ENCODE results near the gene DNAH10.

Gene DNAH10

GRCh38 chr12:123839826-123840225, 77.7 kb downstream of the DNAH10 start:
- no peak overlapping the region for H3K27ac Mint-ChIP-seq
- no peak overlapping the region for H3K4me3 Mint-ChIP-seq
- peaks cover 10% of the 10 kb centered on the region for H3K9me3 Mint-ChIP-seq
- H3K4me1 Mint-ChIP-seq, result no peaks in the 10 kb centered on the region
- H3K27me3 Mint-ChIP-seq (ENCODE audit: low read depth), result peaks cover 8% of the 10 kb centered on the region
- no peak for TF ChIP-seq CTCF (IDR thresholded peaks at IDR 0.05; ENCODE audit: unreplicated experiment in 3 of 3)
- no peaks in the 10 kb centered on the region for H3K36me3 Mint-ChIP-seq (ENCODE audit: low read depth)

- no peak for TF ChIP-seq CTCF (IDR thresholded peaks at IDR 0.05; ENCODE audit: unreplicated experiment in 3 of 3)
- H3K27me3 Mint-ChIP-seq (ENCODE audit: low read depth), result peaks cover 8% of the 10 kb centered on the region
- H3K27ac Mint-ChIP-seq, result no peak overlapping the region
- peaks cover 4% of the 10 kb centered on the region for H3K9me3 Mint-ChIP-seq
- no peak overlapping the region for H3K4me3 Mint-ChIP-seq
- no peaks in the 10 kb centered on the region for H3K4me1 Mint-ChIP-seq
- H3K36me3 Mint-ChIP-seq (ENCODE audit: low read depth), result no peaks in the 10 kb centered on the region
Measured at GRCh38 chr12:123840765-123841425, 78.8 kb downstream of the DNAH10 start.

- H3K4me1 Mint-ChIP-seq, result no peaks in the 10 kb centered on the region
- H3K27ac Mint-ChIP-seq, result no peak overlapping the region
- H3K36me3 Mint-ChIP-seq (ENCODE audit: low read depth), result no peaks in the 10 kb centered on the region
- TF ChIP-seq CTCF (IDR thresholded peaks at IDR 0.05; ENCODE audit: unreplicated experiment in 3 of 3), result no peak
- peaks cover 8% of the 10 kb centered on the region for H3K27me3 Mint-ChIP-seq (ENCODE audit: low read depth)
- peaks cover 3% of the 10 kb centered on the region for H3K9me3 Mint-ChIP-seq
- no peak overlapping the region for H3K4me3 Mint-ChIP-seq
Measured at GRCh38 chr12:123843912-123844748, 82.0 kb downstream of the DNAH10 start.

- Mint-ChIP-seq H3K36me3 (ENCODE audit: low read depth) (no peaks in the 10 kb centered on the region), H3K27me3 (ENCODE audit: low read depth) (peaks cover 1% of the 10 kb centered on the region)
Measured at GRCh38 chr12:123845881-123846280, 83.8 kb downstream of the DNAH10 start.

GRCh38 chr12:123846340-123846739, 84.2 kb downstream of the DNAH10 start:
- TF ChIP-seq CTCF (IDR thresholded peaks at IDR 0.05; ENCODE audit: unreplicated experiment in 3 of 3), result no peak
- Mint-ChIP-seq H3K9me3 (peaks cover 3% of the 10 kb centered on the region), H3K27me3 (ENCODE audit: low read depth) (no peaks in the 10 kb centered on the region)

More at GRCh38 chr12:123845881-123846280, 83.8 kb downstream of the DNAH10 start:
- H3K4me3 Mint-ChIP-seq, result no peak overlapping the region
- TF ChIP-seq CTCF (IDR thresholded peaks at IDR 0.05; ENCODE audit: unreplicated experiment in 3 of 3), result no peak
- peaks cover 10% of the 10 kb centered on the region for H3K4me1 Mint-ChIP-seq
- peaks cover 3% of the 10 kb centered on the region for H3K9me3 Mint-ChIP-seq
- no peak overlapping the region for H3K27ac Mint-ChIP-seq

More at GRCh38 chr12:123846340-123846739, 84.2 kb downstream of the DNAH10 start:
- Mint-ChIP-seq H3K27ac (no peak overlapping the region), H3K4me1 (peaks cover 10% of the 10 kb centered on the region), H3K36me3 (ENCODE audit: low read depth) (no peaks in the 10 kb centered on the region), H3K4me3 (no peak overlapping the region)

All from nephron (organoid).